ENCODE results near the gene CA6.

DNA sequence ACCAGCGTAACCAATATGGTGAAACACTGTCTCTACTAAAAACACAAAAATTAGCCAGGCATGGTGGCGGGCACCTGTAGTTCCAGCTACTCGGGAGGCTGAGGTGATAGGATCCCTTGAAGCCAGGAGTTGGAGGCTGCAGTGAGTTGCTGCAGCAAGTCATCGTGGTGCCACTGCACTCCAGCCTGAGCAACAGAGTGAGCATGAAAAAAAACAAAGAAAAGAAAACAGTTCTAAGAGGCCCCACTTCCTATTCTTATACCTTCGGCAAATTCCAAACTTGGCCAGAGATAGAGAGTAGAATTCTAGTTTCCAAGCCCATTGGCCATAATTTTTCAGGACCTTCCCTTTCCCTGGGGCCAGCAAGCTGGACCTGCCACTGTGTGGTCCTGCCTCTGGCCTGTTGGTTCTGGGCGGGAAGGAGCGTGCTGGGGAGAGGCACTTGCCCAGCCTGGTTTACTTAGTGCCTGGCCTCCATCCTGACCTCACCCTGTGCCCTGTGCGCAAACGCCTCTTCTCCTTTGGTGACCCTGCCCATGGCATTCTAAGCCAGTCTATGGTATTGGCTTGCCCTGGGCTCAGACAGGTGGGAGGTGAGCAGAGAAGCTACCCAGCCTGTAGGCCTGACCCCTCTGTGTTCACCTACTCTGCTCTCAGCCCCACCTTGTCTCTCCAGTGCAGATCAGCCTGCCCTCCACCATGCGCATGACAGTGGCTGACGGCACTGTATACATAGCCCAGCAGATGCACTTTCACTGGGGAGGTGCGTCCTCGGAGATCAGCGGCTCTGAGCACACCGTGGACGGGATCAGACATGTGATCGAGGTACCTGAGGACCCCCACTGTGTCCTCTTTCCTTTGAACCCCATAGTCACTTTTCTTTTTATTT, 11.0 kb downstream of the CA6 start:
- TF ChIP-seq MYBL2 (CRISPR knock-in tag; IDR thresholded peaks at IDR 0.05) (no peak), SP1 (CRISPR knock-in tag; conservative IDR thresholded peaks at IDR 0.05) (no peak), CREM (CRISPR knock-in tag; IDR thresholded peaks at IDR 0.05) (no peak)
- TF ChIP-seq, protein P1, sequence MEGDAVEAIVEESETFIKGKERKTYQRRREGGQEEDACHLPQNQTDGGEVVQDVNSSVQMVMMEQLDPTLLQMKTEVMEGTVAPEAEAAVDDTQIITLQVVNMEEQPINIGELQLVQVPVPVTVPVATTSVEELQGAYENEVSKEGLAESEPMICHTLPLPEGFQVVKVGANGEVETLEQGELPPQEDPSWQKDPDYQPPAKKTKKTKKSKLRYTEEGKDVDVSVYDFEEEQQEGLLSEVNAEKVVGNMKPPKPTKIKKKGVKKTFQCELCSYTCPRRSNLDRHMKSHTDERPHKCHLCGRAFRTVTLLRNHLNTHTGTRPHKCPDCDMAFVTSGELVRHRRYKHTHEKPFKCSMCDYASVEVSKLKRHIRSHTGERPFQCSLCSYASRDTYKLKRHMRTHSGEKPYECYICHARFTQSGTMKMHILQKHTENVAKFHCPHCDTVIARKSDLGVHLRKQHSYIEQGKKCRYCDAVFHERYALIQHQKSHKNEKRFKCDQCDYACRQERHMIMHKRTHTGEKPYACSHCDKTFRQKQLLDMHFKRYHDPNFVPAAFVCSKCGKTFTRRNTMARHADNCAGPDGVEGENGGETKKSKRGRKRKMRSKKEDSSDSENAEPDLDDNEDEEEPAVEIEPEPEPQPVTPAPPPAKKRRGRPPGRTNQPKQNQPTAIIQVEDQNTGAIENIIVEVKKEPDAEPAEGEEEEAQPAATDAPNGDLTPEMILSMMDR (IDR thresholded peaks at IDR 0.05) = no peak
- TF ChIP-seq, protein P2, sequence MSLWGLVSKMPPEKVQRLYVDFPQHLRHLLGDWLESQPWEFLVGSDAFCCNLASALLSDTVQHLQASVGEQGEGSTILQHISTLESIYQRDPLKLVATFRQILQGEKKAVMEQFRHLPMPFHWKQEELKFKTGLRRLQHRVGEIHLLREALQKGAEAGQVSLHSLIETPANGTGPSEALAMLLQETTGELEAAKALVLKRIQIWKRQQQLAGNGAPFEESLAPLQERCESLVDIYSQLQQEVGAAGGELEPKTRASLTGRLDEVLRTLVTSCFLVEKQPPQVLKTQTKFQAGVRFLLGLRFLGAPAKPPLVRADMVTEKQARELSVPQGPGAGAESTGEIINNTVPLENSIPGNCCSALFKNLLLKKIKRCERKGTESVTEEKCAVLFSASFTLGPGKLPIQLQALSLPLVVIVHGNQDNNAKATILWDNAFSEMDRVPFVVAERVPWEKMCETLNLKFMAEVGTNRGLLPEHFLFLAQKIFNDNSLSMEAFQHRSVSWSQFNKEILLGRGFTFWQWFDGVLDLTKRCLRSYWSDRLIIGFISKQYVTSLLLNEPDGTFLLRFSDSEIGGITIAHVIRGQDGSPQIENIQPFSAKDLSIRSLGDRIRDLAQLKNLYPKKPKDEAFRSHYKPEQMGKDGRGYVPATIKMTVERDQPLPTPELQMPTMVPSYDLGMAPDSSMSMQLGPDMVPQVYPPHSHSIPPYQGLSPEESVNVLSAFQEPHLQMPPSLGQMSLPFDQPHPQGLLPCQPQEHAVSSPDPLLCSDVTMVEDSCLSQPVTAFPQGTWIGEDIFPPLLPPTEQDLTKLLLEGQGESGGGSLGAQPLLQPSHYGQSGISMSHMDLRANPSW (CRISPR knock-in tag; conservative IDR thresholded peaks at IDR 0.05; ENCODE audit: low read depth) = no peak

All from WTC11 (cell line).